CD4-positive, alpha-beta T cell treated with Interferon gamma for 1 hour (primary cell): Measurements from ENCODE around the gene BORCS5.

Experiments
- DNase-seq: peaks from one replicate; pipeline ENCODE4 v3.0.0-alpha.2; 2020

BORCS5 gene

DNA sequence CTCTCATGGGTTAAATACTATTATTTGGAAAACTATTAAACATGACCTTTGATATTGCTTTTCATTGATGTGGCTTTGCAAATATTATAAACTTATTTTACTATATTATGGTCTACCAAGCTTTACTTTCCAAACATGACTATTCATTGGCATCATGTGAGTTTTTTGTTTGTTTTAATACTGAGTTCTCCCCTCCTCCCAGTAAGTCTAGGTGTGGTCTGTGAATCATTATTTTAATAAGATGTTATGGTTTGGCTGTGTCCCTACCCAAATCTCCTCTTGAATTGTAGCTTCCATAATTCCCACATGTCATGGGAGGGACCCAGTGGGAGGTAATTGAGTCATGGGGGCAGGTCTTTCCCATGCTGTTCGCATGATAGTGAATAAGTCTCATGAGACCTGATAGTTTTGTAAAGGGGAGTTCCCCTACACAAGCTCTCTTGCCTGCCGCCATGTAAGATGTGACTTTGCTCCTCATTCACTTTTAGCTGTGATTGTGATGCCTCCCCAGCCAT lies 80.0 kb downstream of the BORCS5 start:
- DNase-seq = no peak

DNA sequence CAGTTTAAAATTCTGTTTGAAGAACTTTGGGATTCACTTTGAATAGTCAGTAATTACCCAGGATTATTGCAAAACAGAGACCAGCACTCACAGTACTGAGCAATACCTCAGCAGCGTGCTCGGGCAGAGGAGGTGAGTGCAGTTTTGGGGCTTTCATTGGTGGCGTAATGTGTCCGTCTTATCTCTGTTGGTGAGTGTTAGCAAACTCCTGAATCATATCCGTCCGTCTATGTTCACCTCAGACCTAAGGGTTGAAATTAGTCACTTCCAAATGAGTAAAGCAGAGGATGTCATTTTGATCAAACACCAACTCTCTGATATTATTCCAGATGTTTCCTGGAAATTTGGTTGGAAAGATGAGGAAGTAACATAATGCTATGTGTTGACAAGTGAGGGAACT lies 82.8 kb downstream of the BORCS5 start:
- DNase-seq = peak; percentile 58

DNA sequence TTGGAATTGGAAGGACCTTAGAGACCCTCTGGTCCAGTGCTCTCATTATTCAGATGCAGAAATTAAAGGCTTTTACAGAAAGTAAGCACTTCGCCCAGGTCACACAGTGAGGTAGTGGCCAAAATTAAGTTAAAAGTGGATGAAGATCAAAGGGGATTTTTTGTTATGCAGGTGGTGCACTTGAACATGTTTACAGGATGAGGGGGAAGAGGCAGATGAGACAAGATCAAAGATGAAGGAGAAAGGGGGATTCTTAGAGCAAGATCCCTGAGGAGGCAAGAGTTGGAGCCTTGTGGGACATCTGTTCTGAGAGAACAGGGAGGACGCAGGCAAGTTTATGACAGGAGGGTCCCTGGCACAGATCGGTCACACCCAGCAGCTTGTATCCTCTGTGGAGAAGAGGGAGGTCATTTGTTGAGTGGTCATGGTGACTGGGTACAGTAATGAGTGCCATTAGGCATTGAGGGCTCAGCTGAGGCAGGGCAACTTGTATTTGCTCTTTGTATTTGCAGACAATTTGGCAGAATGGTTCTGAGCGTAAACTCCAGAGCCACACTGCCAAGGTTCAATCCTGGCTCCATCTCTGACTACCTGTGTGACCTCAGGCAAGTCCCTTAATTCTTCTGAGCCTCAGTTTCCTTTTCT lies 84.0 kb downstream of the BORCS5 start:
- DNase-seq = no peak

DNA sequence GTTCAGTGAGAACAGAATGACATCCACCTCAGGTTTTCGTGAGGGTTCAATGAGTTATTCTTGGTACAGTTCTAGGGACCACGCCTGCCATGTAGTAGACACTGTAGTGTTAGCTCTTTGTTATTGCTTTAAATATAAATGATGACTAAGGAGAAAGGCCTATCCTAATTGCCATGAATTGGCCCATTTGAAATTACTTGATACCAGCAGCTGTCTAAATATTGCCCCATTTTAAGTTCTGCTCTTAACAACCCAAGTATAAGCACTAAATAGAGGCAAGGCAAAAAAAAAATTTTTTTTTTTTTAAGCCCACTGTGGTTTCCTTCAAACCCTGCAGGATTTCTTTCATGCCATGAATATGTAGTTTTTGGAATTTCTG lies 84.5 kb downstream of the BORCS5 start:
- DNase-seq = no peak

DNA sequence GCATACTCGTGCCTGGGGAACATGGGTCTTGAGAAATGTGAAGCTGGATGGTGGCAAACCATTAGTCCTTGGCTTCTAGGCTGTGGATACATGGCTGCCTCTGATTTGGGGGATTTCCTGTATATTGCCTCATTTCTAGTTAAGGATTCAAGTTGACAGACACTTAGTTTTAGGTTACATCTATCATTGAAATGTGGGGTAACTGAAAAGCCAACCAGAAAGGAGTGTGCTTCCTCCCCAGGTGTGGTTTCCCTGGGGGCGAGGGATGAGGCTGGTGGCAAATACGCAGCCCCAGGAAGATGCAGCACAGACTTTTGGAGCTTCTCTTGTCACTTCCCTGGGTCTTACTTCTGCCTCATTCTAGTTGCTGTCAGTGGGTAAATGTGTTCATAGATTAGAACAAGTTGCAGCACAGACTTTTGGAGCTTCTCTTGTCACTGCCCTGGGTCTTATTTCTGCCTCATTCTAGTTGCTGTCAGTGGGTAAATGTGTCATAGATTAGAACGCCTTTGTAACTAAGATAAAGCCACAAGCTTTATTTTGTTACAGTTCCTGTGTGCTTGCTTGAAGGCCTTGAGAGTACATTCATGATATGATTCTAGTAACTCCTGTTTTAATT lies 85.1 kb downstream of the BORCS5 start:
- peak; percentile 63 for DNase-seq

DNA sequence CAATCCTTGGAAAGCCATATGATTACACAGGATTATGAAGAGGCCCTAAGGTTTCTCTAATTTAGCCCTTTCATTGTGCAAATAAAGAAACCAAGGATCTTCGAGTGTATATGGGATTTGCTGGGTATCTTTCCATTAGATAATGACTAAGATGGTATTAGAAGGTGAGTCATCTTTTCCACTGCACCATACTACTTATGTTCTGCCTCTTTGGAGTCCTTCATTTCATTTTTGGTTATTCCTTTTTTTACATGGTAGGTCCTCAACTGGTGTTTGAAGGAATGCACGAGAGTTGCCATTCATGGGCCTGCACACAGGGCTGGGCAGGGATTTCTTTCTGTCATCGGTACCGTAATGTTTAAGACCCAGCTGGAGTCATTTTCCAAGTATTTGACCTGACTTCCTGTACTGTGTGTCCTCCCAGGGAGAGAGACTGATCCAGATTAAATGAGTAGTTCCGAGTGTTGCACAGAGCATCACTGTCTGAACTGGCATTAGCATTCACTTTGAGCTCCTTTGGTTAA lies 85.7 kb downstream of the BORCS5 start:
- no peak for DNase-seq

DNA sequence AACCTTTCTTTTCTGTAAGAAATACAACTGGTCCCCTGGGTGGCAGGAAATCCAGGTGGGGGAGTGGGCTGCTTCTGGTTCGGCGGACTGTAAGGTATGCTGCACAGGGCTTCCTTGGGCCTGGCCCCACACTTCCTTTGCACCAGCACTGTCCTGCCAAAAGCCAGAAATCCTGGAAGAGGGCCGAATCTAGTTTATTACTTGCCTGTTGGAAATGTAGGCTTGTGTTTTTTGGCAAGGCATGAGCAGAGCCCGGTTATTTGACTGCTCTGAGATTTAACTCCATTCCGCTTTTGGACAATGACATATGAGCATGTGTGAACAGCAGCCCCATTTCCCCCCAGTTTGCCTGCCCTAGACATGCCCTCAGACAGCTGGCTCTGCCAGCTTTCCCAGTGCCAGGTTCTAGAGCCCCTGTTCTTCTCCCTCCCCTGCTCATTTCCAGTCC lies 86.6 kb downstream of the BORCS5 start:
- DNase-seq = no peak

DNA sequence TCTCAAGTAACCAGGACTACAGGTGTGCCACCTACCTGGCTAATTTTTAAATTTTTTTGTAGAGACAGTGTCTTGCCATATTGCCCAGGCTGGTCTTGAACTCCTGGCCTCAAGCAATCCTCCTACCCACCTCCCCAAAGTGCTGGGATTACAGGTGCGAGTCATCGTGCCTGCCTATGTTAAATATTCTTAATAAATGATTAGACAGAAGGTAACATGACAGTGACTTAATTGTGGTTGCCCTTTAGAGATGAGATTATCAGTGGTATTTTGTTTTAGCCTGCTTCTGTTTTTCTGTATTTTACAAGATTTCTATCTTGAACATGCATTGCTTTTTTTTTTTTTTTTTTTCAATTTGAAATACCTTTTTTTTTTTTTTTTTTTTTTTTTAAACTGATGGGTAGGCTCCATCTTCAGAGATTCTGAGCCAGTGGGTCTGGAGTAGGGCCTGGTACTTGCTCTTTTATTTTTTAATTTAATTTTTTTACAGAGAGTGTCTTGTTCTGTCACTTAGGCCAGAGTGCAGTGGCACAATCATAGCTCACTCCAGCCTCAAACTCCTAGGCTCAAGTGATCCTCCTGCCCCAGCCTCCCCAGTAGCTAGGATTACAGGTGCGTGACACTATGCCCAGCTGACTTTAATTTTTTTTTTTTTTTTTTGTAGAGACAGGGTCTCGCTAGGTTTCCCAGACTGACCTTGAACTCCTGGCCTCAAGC lies 88.4 kb downstream of the BORCS5 start:
- DNase-seq = no peak

DNA sequence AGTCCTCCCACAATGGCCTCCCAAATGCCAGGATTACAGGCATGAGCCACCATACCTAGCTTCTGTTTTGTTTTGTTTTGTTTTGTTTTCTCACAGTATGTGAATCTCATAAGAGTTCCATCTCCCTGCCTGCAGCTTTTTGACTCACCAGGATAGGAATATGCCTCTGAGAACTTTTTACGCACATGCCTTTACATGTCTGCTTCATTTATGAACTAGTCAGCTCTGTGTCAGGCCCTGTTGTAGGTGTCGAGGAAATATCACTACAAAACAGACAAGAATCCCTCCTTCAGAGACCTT lies 89.0 kb downstream of the BORCS5 start:
- DNase-seq = no peak

DNA sequence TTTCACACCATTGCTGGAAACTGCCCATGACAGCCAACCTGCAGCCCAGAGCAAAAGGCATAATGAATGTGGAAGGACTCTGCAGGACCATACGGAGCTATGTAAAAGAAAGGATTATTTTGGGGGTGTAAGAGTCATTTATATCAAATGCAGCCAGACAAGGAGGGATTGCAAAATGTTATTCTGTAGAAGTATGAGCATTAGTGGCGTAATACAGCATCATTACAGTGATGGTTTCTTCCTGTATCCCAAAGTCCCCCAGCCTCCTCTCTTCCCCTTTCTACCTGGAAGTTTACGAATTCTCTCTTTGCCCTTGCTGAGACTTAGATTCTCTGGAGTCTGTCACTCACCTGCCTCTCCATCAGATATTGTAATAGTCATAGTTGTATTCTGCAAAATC lies 89.9 kb downstream of the BORCS5 start:
- DNase-seq = no peak

DNA sequence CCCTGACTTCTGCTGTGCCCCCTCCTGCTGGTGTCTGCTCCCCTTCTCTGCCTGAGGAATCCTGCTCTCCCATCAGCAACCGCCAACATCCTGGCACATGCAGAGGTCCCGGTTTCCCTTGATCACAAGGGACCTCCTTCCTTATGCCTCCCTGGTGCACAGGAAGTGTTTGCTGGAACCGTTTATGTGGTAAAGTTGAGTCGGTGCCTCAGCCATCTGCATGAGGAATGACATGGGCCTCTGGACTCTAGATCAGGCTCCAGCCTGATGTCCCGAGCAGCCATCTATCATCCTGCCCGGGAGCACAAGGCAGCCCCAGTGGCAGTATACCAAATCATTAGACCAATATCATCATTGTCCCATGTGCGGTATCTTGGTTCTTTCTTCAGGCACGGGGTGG lies 90.4 kb downstream of the BORCS5 start:
- DNase-seq = no peak

DNA sequence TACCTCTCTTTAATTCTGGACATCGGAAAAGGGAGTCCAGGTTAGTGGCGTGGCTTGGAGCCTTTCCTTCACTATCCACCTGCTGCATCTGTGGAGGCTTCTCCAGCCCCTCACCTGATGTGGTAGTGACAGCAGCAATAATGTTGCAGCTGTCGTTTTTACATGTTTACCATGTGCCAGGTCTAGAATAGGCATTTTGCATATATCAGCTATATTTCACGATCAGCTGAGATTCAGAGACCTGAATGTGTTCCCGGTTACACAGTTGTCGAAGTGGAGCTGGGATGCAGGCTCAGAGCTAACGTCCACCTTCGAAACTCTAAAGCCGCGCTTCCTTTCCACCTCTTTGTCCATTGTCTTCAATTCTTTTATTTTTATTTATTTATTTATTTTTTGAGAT lies 91.0 kb downstream of the BORCS5 start:
- DNase-seq = no peak

DNA sequence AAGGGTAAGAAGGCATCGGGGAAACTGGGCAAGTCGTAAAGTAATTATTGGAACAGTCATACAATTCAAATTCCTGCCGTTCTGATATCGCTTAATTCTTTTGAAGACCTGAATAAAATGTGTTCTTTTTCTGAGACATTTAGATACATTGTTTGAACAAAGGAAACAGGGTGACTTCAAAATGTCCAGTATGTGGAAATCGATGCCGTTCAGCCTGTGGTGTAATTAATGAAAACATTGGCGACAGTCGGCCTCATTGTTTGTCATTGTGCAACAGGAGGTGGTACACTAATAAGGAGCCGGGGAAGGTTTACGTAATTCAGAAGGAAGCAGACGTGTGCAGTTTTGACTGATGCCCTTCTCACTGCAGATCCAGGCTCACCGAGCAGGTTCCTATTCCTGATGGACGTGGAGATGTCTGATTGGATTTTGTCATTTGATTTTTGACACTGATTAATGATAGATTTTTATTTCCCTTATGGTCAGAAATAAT lies 92.7 kb downstream of the BORCS5 start:
- peak; percentile 46 for DNase-seq

DNA sequence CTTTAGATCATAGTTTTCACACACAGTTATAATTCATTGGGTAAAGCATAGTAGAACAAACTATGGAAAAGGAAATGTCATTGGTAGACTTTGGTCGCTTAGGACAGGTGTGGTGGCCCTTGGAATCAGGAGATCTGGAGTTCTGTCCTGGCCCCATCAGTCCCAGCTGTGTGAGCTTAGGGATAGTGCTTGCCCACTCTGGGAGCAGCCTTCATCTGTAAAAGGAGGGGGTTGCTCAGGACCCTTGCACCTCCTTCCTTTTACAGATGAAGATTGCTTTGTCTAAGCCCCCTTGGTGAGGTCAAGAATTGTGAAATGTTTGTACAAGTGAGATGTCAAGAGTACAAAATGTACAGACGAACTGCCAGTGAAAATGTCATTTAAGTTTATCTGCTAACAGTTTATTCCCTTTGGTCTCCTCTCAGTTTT lies 93.2 kb downstream of the BORCS5 start:
- no peak for DNase-seq

DNA sequence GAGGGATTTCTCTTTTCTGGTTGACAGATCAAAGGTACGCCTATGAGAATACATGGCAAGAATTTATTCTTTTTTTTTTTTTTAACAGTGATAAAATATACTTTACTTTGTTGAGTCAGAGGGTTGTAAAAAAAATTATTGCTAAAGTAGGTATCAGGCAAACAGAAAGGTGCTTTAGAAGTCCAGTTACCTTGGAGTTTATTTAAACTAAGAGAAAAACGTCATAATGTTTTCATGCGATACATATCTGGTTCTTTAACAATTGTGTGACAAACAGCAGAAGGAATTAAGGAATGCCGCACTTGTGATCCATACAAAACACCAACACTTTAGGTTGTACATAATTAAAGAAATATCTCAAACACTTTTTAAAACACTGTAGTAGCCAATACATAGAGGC lies 94.2 kb downstream of the BORCS5 start:
- DNase-seq = no peak

DNA sequence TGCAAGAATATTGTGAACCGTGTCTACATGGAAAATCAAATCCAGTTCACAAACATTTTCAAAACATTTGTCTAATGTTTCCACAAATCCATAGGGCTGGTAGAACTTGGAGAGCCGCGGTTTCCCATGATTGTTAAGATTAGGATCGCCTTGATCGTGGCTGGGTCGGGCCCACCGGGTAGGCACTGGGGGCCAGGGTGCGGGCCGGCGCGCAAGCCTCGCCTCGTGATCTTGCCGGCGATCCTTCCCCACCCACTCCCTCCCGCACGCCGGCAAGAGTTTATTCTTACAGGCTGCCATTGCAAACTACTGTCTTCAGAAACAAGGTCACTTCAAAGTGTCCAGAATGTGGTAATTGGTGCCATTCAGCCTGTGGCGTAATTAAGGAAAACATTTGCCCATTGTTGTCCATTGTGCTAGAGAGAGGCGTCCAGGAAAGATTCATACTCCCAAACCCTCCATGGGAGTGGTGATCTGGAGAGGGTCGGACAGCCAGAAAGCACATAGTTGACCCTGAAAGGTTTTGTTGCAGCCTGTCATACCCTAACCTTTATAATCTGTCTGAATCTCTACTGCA lies 95.5 kb downstream of the BORCS5 start:
- no peak for DNase-seq

DNA sequence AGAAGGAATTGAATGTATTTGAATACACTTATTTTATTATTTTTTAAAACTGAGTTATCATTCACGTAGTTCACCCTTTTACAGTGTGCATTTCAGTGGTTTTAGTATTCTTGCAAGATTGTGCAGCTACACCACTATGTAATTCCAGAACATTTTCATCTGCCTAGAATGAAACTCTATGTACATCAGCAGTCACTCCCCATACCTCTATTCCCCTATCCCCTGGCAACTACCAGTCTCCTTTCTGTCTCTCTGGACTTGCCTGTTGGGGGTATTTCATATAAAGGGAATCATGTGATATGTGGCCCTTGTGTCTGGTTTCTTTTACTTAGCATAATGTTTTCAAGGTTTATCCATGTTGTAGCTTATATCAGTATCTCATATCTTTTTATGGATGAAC lies 96.8 kb downstream of the BORCS5 start:
- no peak for DNase-seq

DNA sequence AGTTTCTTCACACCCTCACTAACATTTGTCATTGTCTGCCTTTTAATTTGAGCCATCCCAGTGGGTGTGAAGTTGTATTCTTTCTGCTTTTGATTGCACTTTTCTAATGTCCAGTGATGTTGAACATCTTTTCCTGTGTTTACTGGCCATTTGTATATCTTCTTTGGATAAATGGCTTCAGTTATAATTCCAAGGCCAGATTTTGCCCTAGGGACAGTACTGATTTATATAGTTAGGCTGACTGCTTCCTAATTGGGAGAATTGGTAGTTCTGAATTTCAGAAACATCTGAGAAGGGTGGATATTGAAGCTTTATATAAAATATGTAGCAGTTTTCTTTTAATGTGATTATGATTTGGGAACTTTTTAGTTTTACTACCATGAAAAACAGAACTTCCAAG lies 97.4 kb downstream of the BORCS5 start:
- no peak for DNase-seq

DNA sequence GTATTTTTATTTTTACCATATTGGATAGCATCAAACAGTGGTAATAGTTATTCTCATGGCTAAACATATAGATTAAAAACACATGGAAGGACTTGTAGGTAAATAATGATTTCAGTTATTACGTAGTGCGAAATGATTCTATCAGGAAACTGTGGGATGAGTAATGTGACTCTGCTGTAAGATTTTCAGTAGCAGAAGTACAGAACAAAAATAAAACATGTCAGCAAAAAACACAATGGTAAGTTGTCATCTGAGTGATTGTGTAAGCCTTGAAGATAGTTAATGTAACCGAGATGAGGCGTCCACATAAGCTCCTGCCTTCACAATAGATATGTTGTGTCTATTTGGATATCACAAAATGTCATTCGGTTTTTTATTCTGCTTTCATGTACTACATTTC lies 99.8 kb downstream of the BORCS5 start:
- no peak for DNase-seq

DNA sequence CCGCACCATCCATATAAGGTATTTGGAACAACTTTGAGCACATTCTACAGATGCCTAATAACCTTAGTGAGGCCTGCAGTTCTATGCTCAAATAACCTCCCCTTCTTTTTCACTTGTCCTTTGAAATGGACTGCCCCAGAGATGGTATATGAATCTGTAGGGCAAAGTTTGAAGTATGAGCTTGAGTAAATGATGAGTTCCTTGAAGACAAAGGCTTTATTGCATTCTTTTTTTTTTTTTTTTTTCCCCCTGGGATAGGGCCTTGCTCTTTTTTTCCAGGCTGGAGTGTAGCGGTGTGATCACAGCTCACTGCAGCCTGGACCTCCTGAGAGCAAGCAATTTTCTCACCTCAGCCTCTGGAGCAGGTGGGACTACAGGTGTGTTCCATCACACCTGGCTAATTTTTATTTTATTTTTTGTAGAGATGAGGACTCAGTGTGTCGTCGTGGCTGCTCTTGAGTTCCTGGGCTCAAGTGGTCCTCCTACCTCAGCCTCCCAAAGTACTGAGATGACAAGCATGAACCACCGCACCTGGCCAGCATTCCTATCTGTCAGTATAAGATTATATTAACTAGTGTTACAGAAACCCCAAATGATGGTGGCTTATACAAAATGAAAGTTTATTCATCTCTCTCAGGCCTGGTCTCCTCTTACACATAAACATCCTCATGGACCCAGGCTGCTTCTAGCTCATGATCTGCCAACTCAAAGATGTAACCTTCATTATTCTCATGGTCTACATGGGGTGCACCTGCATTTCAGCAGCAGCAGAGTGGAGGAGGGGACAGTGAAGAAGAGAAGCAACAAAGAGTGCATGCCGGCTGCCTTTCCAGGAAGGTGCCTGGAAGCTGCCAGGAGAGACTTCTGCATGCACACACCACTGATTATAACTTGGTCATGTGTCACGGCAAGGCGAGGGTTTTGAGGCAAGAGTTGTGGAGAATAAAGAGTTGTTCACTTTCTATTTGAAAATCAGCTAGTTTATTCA lies 104.4 kb downstream of the BORCS5 start:
- no peak for DNase-seq

DNA sequence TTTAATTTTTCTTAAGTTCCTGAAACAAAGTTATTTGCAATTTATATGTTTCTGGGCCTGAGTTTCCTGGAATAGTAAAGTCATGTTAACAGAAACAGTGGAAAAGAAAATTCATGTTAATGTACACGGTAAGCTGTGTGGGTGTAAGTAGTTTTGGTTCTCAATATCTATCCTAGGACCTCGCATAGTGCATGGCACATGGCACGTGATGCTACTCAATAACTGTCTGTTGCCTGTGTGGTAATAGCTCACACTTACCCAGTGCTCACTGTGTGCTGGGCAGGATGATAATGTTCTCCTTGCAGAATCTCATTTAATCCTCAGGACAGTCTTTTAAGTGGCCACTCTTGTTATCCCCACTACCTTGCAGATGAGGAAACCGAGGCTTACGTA lies 105.0 kb downstream of the BORCS5 start:
- no peak for DNase-seq

DNA sequence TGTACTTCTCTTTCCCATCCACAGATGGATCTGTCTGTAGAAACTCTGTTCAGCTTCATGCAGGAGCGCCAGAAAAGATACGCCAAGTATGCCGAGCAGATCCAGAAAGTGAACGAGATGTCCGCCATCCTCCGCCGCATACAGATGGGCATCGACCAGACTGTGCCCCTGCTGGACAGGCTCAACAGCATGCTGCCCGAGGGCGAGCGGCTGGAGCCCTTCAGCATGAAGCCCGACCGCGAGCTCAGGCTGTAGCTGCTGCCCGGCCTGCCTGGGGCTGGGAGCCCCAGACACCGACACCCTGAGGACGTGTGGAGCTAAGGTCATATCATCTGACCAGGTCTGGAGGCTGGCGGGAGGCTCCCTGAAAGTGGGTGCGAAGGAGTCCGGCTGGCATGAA lies 108.6 kb downstream of the BORCS5 start:
- no peak for DNase-seq
